Endothelial cell (in vitro differentiated cells): ENCODE measurements around the gene KLF13. TPM values are rescaled to one million over a fixed set of nuclear protein-coding genes. Genes with fewer than 3 reads are reported as not detected.

Experiments
- DNase-seq: peaks from one replicate; pipeline ENCODE4 v3.0.0; 2021; ENCODE audit warnings: low spot score
- H3K27ac Mint-ChIP-seq: one replicate; pipeline ENCODE4 v1.8.0; 2021; ENCODE audit warnings: mixed read lengths, inconsistent platforms; ENCODE audit not compliant: unreplicated experiment
- H3K27me3 Mint-ChIP-seq: one replicate; pipeline ENCODE4 v1.8.0; 2021; ENCODE audit warnings: mild to moderate bottlenecking, moderate library complexity, mixed read lengths, inconsistent platforms; ENCODE audit not compliant: unreplicated experiment
- H3K36me3 Mint-ChIP-seq: one replicate; pipeline ENCODE4 v1.8.0; 2021; ENCODE audit warnings: mild to moderate bottlenecking, low read depth, mixed read lengths, inconsistent platforms; ENCODE audit not compliant: unreplicated experiment
- H3K4me1 Mint-ChIP-seq: one replicate; pipeline ENCODE4 v1.8.0; 2021; ENCODE audit warnings: mild to moderate bottlenecking, mixed read lengths, inconsistent platforms; ENCODE audit not compliant: unreplicated experiment
- H3K4me3 Mint-ChIP-seq: one replicate; pipeline ENCODE4 v1.8.0; 2021; ENCODE audit warnings: mild to moderate bottlenecking, mixed read lengths, inconsistent platforms; ENCODE audit not compliant: unreplicated experiment
- H3K9me3 Mint-ChIP-seq: one replicate; pipeline ENCODE4 v1.8.0; 2021; ENCODE audit warnings: mixed read lengths, inconsistent platforms; ENCODE audit not compliant: unreplicated experiment
- total RNA-seq: library from RNA; stranded (reverse); fragmentation: NEBNext Ultra II Directional; extraction: Animal tissue kit (Norgen Biotek cat#: 25700); gene quantifications from one replicate; pipeline ENCODE4 v1.2.1, GENCODE V29; 2021; ENCODE audit not compliant: unreplicated experiment
- TF ChIP-seq, protein P1 (sequence below): fragments of 200-600 bp; sonication (generic); IDR thresholded peaks from one replicate; pipeline ENCODE4 v1.5.0; 2021; ENCODE audit warnings: antibody characterized with exemption; ENCODE audit not compliant: unreplicated experiment

Gene KLF13
- total RNA-seq, 1 donor from 2014 or later = 45.1 TPM

- Mint-ChIP-seq H3K27ac (no peak overlapping the region), H3K36me3 (peaks cover 19% of the 10 kb centered on the region), H3K4me3 (no peak overlapping the region), H3K27me3 (peaks cover 17% of the 10 kb centered on the region), H3K9me3 (no peaks in the 10 kb centered on the region), H3K4me1 (peaks cover 10% of the 10 kb centered on the region)
- no peak for DNase-seq
- TF ChIP-seq, protein P1, sequence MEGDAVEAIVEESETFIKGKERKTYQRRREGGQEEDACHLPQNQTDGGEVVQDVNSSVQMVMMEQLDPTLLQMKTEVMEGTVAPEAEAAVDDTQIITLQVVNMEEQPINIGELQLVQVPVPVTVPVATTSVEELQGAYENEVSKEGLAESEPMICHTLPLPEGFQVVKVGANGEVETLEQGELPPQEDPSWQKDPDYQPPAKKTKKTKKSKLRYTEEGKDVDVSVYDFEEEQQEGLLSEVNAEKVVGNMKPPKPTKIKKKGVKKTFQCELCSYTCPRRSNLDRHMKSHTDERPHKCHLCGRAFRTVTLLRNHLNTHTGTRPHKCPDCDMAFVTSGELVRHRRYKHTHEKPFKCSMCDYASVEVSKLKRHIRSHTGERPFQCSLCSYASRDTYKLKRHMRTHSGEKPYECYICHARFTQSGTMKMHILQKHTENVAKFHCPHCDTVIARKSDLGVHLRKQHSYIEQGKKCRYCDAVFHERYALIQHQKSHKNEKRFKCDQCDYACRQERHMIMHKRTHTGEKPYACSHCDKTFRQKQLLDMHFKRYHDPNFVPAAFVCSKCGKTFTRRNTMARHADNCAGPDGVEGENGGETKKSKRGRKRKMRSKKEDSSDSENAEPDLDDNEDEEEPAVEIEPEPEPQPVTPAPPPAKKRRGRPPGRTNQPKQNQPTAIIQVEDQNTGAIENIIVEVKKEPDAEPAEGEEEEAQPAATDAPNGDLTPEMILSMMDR = no peak
Measured at GRCh38 chr15:31379042-31379441, 52.4 kb downstream of the KLF13 start.

GRCh38 chr15:31379577-31379976 is 52.9 kb downstream of the KLF13 start:
- Mint-ChIP-seq H3K9me3 (no peaks in the 10 kb centered on the region), H3K4me1 (peaks cover 10% of the 10 kb centered on the region), H3K27me3 (peaks cover 15% of the 10 kb centered on the region), H3K27ac (no peak overlapping the region), H3K36me3 (peaks cover 19% of the 10 kb centered on the region), H3K4me3 (no peak overlapping the region)
- TF ChIP-seq, protein P1 = no peak
- DNase-seq = no peak

- Mint-ChIP-seq H3K4me1 (peaks cover 3% of the 10 kb centered on the region), H3K4me3 (peak overlapping the region; percentile 23), H3K36me3 (peaks cover 14% of the 10 kb centered on the region), H3K9me3 (no peaks in the 10 kb centered on the region), H3K27ac (no peak overlapping the region), H3K27me3 (peaks cover 12% of the 10 kb centered on the region)
- TF ChIP-seq, protein P1 = no peak
- no peak for DNase-seq
Measured at GRCh38 chr15:31381801-31382712, 55.4 kb downstream of the KLF13 start.

DNA sequence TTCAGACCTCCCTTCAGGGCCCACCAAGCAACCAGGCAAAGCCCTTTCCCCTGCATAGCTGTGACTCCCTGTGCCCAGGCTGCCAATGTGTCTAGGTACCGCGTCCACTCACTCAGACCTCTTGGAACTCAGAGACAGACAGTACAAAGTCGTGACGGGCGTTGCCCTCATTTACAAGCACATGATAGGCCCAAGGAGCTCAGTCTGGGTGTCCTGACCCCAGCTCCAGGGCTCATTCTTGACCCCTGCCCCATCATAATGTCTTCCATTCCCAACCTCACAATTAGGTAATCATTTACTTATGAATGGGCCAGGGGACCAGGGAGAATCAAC is 56.0 kb downstream of the KLF13 start:
- TF ChIP-seq, protein P1 = no peak
- peaks cover 5% of the 10 kb centered on the region for H3K4me1 Mint-ChIP-seq
- no peaks in the 10 kb centered on the region for H3K9me3 Mint-ChIP-seq
- H3K36me3 Mint-ChIP-seq = peaks cover 14% of the 10 kb centered on the region
- no peak overlapping the region for H3K27ac Mint-ChIP-seq
- no peak overlapping the region for H3K4me3 Mint-ChIP-seq
- peaks cover 12% of the 10 kb centered on the region for H3K27me3 Mint-ChIP-seq
- no peak for DNase-seq

DNA sequence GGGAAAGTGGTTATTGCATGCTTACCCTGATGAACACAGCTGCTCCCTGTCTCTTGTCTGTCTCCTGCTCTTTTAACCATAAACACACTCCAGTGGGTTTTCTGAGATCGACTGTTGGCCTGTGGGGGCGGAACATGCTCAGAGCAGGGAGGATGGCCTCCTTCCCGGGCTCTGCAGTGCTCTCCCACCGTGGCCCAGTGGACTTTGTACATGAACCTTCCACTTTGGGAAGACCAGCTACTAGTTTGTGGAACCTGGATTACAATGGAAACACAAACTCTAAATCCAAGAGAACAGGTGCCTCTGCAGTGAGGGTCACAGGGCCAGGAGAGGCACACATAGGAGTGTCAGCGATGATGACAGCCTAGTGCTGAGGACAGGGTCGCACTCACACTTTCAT is 56.5 kb downstream of the KLF13 start:
- peaks cover 9% of the 10 kb centered on the region for H3K4me1 Mint-ChIP-seq
- no peaks in the 10 kb centered on the region for H3K9me3 Mint-ChIP-seq
- no peak overlapping the region for H3K4me3 Mint-ChIP-seq
- H3K36me3 Mint-ChIP-seq = peaks cover 14% of the 10 kb centered on the region
- peaks cover 12% of the 10 kb centered on the region for H3K27me3 Mint-ChIP-seq
- TF ChIP-seq, protein P1 = no peak
- no peak for DNase-seq
- H3K27ac Mint-ChIP-seq = no peak overlapping the region
